D721Med (cell line): ENCODE results near the gene PREX1.

Experiments used
- DNase-seq: peaks from one replicate; pipeline ENCODE4 v3.0.0; 2011; ENCODE audit warnings: low spot score; ENCODE audit not compliant: insufficient read length
- FAIRE-seq: peaks from 2 replicates; lab custom pipeline; 2011; peaks lifted over from hg19 to GRCh38; lab: Jason Lieb, UNC
- CTCF ChIP-seq: IDR thresholded peaks from 2 replicates; pipeline ENCODE4 v1.5.1; 2012; ENCODE audit warnings: mild to moderate bottlenecking, control low read depth; ENCODE audit not compliant: insufficient read depth; ENCODE audit errors: missing control alignments

The PREX1 gene

DNA sequence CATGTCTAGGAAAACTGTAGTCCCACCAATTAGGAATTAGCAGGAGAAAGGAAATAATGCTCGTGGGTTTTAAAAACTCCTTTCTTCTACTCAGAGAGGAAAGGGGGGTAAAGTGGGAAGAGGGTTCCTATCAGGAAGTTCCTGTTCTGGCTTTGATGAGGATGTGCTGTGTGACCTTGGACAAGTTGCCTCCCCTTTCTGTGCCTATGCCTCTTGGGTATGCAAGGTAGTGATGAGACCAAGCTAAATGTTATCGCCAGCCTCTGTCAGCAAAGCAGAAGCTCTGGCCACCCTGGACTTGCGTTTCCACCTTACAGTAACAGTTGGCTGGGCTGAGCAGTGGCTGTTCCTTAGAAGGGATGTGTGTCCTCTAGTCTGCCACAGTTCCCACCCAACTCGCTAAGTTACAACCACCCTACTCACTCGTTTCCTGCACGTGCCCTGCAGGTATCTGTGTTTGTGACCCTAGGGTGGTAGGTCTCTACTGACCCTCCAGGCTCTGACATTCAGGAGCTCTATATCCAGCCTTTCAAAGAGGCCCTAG lies 110.0 kb downstream of the PREX1 start:
- no peak for TF ChIP-seq CTCF
- DNase-seq (no peak), FAIRE-seq (no peak)

GRCh38 chr20:48717095-48717672 lies 110.6 kb downstream of the PREX1 start:
- no peak for TF ChIP-seq CTCF
- DNase-seq (no peak), FAIRE-seq (no peak)

- no peak for FAIRE-seq
- DNase-seq: no peak
- TF ChIP-seq CTCF: no peak
These were observed 111.3 kb downstream of the PREX1 start for GRCh38 chr20:48716541-48716940.

DNA sequence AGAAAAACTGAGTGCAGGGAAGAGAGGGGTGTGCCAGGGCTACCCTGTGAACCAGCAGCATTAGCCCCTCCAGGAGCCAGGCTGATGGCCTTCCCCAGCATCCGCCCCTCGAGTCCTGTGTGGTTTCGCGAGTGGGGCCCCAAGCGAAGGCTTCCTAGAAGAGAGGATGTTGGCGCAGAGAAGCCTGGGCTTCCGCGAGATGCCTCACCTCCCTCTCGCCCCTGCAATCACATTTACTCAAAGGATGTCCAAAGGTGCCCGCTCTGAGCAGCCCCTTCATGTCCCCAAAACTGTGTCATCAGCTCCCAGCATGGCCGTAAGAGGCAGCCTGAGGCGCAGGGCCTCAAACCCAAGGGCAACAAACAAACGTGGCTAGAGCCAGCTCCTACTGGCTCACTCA lies 111.7 kb downstream of the PREX1 start:
- FAIRE-seq: no peak

DNA sequence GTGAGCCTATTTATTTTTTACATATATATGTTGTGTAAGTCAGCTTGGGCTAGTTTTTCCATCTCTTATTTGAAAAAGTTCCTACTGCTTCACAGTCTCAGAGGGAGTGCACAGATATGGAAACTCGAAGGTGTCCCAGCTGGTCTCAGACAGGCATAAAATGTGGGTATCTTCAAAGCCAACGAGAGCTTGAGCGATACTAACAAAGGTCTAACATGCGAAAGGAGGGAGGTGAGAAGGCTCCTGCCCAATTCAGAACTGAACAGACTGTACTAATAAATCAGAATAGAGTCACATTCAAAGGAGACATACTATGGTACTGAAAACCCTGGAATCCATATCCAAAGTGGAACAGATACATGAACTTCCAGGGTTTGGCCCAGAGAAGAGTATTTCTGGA lies 113.0 kb downstream of the PREX1 start:
- no peak for DNase-seq
- TF ChIP-seq CTCF: no peak
- no peak for FAIRE-seq

More for the DNA sequence above, 111.7 kb downstream of the PREX1 start:
- no peak for DNase-seq
- TF ChIP-seq CTCF: no peak

- FAIRE-seq (no peak), DNase-seq (no peak)
- no peak for TF ChIP-seq CTCF
These were observed 115.9 kb downstream of the PREX1 start for GRCh38 chr20:48711696-48712464.

DNA sequence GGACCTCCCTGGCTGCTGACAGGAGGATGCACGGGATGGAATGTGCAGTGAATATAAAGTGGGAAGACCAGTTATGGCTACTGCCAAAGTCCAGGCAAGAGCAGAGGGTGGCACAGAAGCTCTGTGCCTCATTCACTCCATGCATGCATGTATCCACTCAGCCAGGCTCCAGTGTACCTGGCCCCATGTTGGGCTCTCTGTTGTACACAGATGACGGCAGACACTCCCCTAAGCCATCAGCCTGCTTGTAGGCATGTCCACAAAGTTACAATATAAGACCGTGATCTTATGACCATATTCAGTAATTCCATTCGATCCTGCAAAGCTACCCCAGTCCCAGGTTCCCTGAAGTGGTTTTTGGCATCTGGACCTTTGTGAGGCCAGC lies 116.8 kb downstream of the PREX1 start:
- no peak for DNase-seq
- FAIRE-seq: no peak
- no peak for TF ChIP-seq CTCF
